ENCODE data around the gene COL2A1. TPM values are rescaled to one million over a fixed set of nuclear protein-coding genes. Genes with fewer than 3 reads are reported as not detected.

Gene COL2A1
- 0.18 TPM in 1 of 2 replicates, not detected in the other for total RNA-seq

GRCh38 chr12:48004053-48004941, at the start of gene COL2A1:
COL2A1 (minus strand) TSS chr12:48004476; CDS start chr12:48004321, 155 bp downstream.

GRCh38 chr12:47963340-47964040, 40.8 kb downstream of the COL2A1 start, which contains the start of gene TMEM106C:
TMEM106C (plus strand) TSS chr12:47963596; CDS start chr12:47964237, 641 bp downstream.

Other genes starting within 250 kb of the COL2A1 start
- 4.2 and 6.1 TPM in 2 replicates for gene RAPGEF3, start 245.6 kb downstream of the COL2A1 start, total RNA-seq
- gene SLC48A1, start 231.2 kb downstream of the COL2A1 start, total RNA-seq, result 10.1 and 11.1 TPM in 2 replicates
- 23.2 and 47.6 TPM in 2 replicates for gene HDAC7, start 184.6 kb downstream of the COL2A1 start, total RNA-seq
- 8.5 and 12.2 TPM in 2 replicates for gene VDR, start 99.5 kb downstream of the COL2A1 start, total RNA-seq
- gene TMEM106C, start 40.9 kb downstream of the COL2A1 start, total RNA-seq, result 95.4 and 115 TPM in 2 replicates
- gene SENP1, start 101.6 kb upstream of the COL2A1 start, total RNA-seq, result 13.7 and 14.7 TPM in 2 replicates
- gene PFKM, start 114.9 kb upstream of the COL2A1 start, total RNA-seq, result 97.2 and 108 TPM in 2 replicates
- gene ASB8, start 153.0 kb upstream of the COL2A1 start, total RNA-seq, result 12.1 and 13.7 TPM in 2 replicates
- gene CCDC184, start 179.2 kb upstream of the COL2A1 start, total RNA-seq, result 0.89 and 1.6 TPM in 2 replicates
- not detected in 2 replicates for gene OR10AD1, start 198.8 kb upstream of the COL2A1 start, total RNA-seq

All from smooth muscle cell of the umbilical artery (primary cell).